CD4-positive, alpha-beta T cell treated with Interleukin-17A for 4 hours (primary cell): ENCODE data around the gene TM7SF2.

Source experiments
- DNase-seq: peaks from one replicate; pipeline ENCODE4 v3.0.0-alpha.2; 2020; ENCODE audit warnings: mixed read lengths

TM7SF2 gene

DNA sequence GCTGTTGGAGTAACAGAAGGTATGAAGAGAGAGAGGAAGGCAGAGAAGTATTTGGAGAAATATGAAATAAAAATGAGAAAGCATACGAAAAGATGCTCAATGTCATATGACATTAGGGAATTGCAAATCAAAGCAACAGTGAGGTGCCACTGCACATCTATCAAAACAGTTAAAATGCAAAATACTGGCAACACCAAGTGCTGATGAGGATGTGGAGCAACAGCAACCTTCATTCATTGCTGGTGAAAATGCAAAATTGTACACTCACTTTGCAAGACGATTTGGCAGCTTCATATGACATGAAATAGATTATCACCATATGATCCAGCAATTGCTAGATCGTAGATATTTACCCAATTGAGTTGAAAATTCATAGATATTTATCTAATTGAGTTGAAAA lies 49.0 kb downstream of the TM7SF2 start:
- no peak for DNase-seq

DNA sequence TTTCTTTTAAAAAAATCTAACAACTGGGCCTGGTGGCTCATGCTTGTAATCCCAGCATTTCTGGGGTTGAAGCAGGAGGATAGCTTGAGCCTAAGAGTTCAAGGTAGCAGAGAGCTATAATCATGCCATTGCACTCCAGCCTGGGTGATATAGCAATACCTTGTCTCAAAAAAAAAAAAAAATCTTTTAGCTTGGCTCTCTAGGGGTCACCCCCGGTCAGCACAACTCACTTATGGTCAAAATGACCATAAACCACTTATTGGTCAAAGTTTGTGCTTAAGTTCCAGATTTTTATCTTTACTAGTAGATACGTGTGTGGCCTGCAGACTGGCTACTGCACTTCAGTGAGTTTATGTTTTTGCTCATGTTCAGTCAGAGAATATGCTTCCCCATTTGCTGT lies 52.0 kb downstream of the TM7SF2 start:
- DNase-seq, result no peak
